ENCODE results near the gene TIGAR. TPM values are rescaled to one million over a fixed set of nuclear protein-coding genes. Genes with fewer than 3 reads are reported as not detected.

TIGAR gene
- total and polyA plus RNA-seq, 2 of the 8 experiments (the other 6 are each of a cell fraction or from before 2014, with no cell fraction given), result 3.8 to 26.4 TPM

DNA sequence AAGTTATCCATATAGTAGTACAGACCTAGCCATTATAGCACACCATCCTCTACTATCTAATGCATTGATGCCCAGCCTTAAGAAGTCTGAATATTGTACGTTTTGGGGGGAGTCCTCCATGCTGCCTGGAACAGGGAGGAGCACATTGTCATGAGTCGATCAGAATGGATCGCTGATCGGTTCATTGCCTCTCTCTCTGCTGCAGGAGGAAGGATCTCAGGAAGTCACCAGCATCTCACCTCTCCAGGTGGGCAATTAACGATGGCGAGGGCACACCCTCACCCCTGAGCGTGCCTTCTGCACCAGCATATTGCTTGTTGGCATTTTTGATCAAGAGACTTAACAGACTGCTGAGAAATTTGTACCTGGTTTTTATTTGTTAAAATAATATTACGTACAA, 35.9 kb upstream of the TIGAR start (continued):
- TF ChIP-seq POLR2AphosphoS5 (IDR thresholded peaks at IDR 0.05; ENCODE audit: low read depth, low read length), result no peak
- TF ChIP-seq CHD2 (IDR thresholded peaks at IDR 0.05; ENCODE audit: low read length), result no peak
